Measurements from ENCODE around the gene PAN2.

Gene PAN2

DNA sequence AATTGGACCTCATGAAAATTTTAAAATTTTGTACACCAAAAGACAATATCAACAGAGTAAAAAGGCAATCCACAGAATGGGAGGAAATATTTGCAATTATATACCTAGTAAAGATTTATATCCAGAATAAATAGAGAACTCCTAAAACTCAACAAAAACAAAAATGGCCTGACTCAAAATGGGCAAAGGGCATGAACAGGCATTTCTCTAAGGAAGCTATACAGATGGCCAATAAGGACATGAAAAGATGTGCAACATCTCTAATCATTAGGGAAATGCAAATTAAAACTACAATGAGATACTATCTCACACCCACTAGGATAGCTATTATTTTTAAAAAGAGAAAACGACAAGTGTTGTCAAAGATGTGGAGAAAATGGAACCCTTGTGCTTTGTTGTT is 39.7 kb upstream of the PAN2 start:
- H3K9me3 ChIP-seq (ENCODE audit: insufficient read depth, low read length): peaks cover 11% of the 10 kb centered on the region; the same call in 1 of the 2 replicates
- DNase-seq (ENCODE audit: low read depth, low spot score): no peak
- H3K27me3 ChIP-seq (ENCODE audit: insufficient read depth, insufficient read length): no peaks in the 10 kb centered on the region
- TF ChIP-seq SUZ12 (IDR thresholded peaks at IDR 0.05; ENCODE audit: extremely low read depth, insufficient read depth, insufficient read length) (no peak), YY1 (IDR thresholded peaks at IDR 0.05; ENCODE audit: insufficient read depth, insufficient read length) (no peak), ZNF274 (IDR thresholded peaks at IDR 0.05; ENCODE audit: low read depth, low read length) (no peak)
- no peaks in the 10 kb centered on the region for H3K36me3 ChIP-seq (ENCODE audit: insufficient read depth, insufficient read length, low read length)
- H3K4me1 ChIP-seq (ENCODE audit: insufficient read depth, insufficient read length): no peaks in the 10 kb centered on the region
- H3K4me3 ChIP-seq (ENCODE audit: insufficient read length, low read depth): no peak overlapping the region
- H3K9ac ChIP-seq (ENCODE audit: insufficient read length, low read depth): no peak overlapping the region

DNA sequence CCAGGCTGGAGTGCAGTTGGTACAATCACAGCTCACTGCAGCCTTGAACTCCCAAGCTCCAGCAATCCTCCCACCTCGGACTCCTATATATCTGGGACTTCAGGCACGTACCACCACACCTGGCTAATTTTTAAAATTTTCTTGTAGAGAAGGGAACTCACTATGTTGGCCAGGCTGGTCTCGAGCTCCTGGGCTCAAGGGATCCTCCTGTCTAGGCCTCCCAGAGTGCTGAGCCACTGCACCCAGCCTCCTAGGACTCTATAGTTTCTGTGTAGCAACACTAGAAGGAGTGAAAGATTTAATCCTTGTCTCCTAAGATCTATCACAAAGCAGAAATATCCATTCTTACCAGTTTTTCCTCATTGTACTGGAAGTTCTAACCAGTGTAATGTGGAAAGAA is 33.1 kb upstream of the PAN2 start:
- TF ChIP-seq YY1 (IDR thresholded peaks at IDR 0.05; ENCODE audit: insufficient read depth, insufficient read length): no peak
- TF ChIP-seq SUZ12 (IDR thresholded peaks at IDR 0.05; ENCODE audit: extremely low read depth, insufficient read depth, insufficient read length): no peak
- Histone ChIP-seq H3K9ac (ENCODE audit: insufficient read length, low read depth) (no peak overlapping the region), H3K4me3 (ENCODE audit: insufficient read length, low read depth) (no peak overlapping the region), H3K4me1 (ENCODE audit: insufficient read depth, insufficient read length) (no peaks in the 10 kb centered on the region), H3K36me3 (ENCODE audit: insufficient read depth, insufficient read length, low read length) (no peaks in the 10 kb centered on the region), H3K9me3 (ENCODE audit: insufficient read depth, low read length) (no peaks in the 10 kb centered on the region), H3K27me3 (ENCODE audit: insufficient read depth, insufficient read length) (no peaks in the 10 kb centered on the region)
- DNase-seq (ENCODE audit: low read depth, low spot score): no peak

DNA sequence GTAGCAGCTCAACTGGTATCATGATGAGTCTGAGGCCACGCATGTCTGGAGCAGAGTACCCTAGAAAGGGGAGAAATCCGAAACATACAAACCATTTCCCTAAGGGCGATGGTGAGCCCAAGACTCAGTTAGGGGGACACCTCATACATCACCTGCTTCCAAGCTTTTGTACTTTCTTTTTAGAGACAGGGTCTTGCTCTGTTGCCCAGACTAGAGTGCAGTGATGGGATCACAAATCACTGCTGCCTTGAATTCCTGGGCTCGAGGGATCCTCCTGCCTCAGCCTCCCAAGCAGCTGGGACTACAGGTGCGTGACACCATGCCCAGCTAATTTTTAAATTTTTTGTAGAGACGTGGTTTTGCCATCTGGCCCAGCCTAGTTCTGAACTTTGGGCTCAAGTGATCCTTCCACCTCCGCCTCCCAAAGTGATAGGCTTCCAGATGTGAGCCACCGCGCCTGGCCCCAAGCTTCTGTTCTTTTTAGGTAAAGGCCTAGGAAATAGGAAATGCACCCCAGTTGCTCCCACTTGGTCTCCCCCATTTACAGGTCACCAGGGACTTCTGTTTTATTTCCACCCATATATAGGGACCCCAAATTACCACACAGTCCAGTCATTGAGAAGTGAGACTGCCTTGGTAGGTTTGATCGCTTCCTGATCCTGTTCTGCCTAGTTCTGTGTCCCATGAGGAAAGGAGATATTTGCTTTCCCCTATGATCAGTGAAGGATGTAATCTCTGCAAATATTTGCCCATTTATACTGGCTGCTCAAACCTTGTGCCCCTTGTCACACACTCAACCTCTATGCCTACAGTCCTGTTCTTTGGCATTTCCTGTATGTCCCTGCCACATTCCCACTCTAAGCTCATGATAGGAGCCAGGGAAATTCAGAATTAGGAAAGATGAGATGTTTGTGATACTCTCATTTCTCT is 28.6 kb upstream of the PAN2 start, which contains the start of gene APOF:
TSS of gene APOF (minus strand) at position 728 of the 930 bp plus-strand sequence. CDS start at position 616, 112 bp downstream.
- no peak for DNase-seq (ENCODE audit: low read depth, low spot score)
- H3K9me3 ChIP-seq (ENCODE audit: insufficient read depth, low read length): no peaks in the 10 kb centered on the region
- H3K4me1 ChIP-seq (ENCODE audit: insufficient read depth, insufficient read length): peaks cover 2% of the 10 kb centered on the region
- H3K27me3 ChIP-seq (ENCODE audit: insufficient read depth, insufficient read length): peaks cover 5% of the 10 kb centered on the region
- H3K4me3 ChIP-seq (ENCODE audit: insufficient read length, low read depth): no peak within 1 kb of the TSS
- H3K36me3 ChIP-seq (ENCODE audit: insufficient read depth, insufficient read length, low read length): no peaks in the 10 kb centered on the region
- H3K9ac ChIP-seq (ENCODE audit: insufficient read length, low read depth): no peak within 1 kb of the TSS
- TF ChIP-seq ZNF274 (IDR thresholded peaks at IDR 0.05; ENCODE audit: low read depth, low read length): no peak
- no peak for TF ChIP-seq YY1 (IDR thresholded peaks at IDR 0.05; ENCODE audit: insufficient read depth, insufficient read length)
- TF ChIP-seq SUZ12 (IDR thresholded peaks at IDR 0.05; ENCODE audit: extremely low read depth, insufficient read depth, insufficient read length): no peak

DNA sequence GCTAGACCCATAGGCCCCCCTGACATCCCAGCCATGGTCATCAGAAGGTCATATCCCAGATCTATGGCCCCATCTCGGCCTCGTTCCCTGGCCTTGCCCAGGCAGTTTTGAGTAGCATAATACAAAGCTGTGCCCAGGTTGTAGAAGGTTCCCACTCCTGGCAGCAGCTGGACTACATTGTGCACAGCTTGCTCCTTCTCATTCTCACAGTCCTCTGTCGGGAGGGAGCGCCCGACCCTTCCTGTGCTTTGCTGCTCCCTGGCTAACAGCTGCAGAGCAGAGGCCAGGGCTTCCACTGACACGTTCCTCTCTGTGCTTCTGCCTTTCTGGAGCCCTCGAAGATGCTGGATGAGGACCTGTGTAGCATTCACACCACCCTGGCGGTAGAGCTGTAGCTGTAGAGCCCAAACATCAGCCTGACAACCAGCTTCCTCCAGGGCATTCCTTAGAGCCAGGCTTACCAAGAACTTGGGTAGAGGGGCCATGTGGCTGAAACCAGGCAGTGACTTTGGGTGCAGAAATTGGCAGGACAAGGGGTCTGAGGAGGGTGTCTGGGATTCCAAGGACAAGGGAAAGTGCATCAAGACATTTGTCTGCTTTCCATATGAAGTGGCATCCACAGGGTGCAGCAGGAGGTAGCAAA is 27.8 kb upstream of the PAN2 start:
- no peak overlapping the region for H3K4me3 ChIP-seq (ENCODE audit: insufficient read length, low read depth)
- H3K9me3 ChIP-seq (ENCODE audit: insufficient read depth, low read length): no peaks in the 10 kb centered on the region
- peak overlapping the region; percentile 79 for H3K9ac ChIP-seq (ENCODE audit: insufficient read length, low read depth)
- peaks cover 5% of the 10 kb centered on the region for H3K27me3 ChIP-seq (ENCODE audit: insufficient read depth, insufficient read length)
- peaks cover 2% of the 10 kb centered on the region for H3K4me1 ChIP-seq (ENCODE audit: insufficient read depth, insufficient read length)
- peaks cover 1% of the 10 kb centered on the region for H3K36me3 ChIP-seq (ENCODE audit: insufficient read depth, insufficient read length, low read length)
- no peak for DNase-seq (ENCODE audit: low read depth, low spot score)
- TF ChIP-seq ZNF274 (IDR thresholded peaks at IDR 0.05; ENCODE audit: low read depth, low read length): no peak
- TF ChIP-seq SUZ12 (IDR thresholded peaks at IDR 0.05; ENCODE audit: extremely low read depth, insufficient read depth, insufficient read length): no peak
- no peak for TF ChIP-seq YY1 (IDR thresholded peaks at IDR 0.05; ENCODE audit: insufficient read depth, insufficient read length)

DNA sequence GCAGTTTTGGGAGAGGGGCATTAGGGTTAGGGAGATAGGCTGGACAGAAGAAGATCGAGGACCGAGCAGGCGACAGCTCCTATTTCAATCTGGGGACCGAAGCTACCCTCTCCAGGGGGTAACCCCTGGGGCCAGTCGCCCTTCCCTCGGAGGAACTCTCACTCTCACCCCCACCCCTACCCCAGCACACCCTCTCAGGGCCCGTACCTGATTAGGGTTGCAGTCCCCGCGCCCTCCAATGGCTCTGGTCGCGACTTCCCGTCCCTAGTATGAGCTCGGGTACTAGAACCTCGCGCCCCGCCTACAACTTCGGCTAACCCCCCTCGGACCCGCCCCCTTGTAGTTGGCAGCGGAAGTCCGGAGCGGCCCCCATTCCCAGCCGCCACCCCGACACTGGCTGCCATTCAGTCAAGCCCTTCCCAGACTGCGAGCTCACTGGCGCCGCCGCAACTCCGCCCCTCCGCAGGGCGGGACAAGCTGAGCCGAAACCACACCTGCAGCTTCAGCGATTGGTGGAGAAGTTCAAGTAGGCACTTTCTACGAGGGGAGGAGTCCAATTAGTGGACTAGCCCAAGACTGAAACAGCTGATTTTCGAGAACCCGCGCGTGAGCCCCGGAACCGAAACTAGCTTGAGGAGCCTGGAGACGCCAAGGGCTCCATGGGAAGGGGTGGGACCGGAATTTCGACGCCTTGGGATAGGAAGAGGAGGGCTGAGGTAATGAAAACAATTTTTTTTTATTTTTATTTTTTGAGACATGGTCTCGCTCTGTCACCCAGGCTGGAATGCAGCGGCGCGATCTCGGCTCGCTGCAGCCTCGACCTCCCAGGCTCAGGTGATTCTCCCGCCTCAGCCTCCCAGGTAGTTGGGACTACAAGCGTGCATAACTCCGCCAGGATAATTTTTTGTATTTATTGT is 26.3 kb upstream of the PAN2 start, which contains the start of gene STAT2:
TSS of gene STAT2 (minus strand) at position 257 of the 917 bp plus-strand sequence. CDS start 3,536 bp downstream, outside the sequence.
- Histone ChIP-seq H3K4me3 (ENCODE audit: insufficient read length, low read depth) (peak within 1 kb of the TSS; percentile 87), H3K4me1 (ENCODE audit: insufficient read depth, insufficient read length) (peaks cover 2% of the 10 kb centered on the region), H3K9ac (ENCODE audit: insufficient read length, low read depth) (peak within 1 kb of the TSS; percentile 93), H3K36me3 (ENCODE audit: insufficient read depth, insufficient read length, low read length) (peaks cover 16% of the 10 kb centered on the region), H3K27me3 (ENCODE audit: insufficient read depth, insufficient read length) (peaks cover 5% of the 10 kb centered on the region), H3K9me3 (ENCODE audit: insufficient read depth, low read length) (no peaks in the 10 kb centered on the region)
- peak; percentile 99 for DNase-seq (ENCODE audit: low read depth, low spot score)
- peak; percentile 13 for TF ChIP-seq YY1 (IDR thresholded peaks at IDR 0.05; ENCODE audit: insufficient read depth, insufficient read length)
- no peak for TF ChIP-seq ZNF274 (IDR thresholded peaks at IDR 0.05; ENCODE audit: low read depth, low read length)

DNA sequence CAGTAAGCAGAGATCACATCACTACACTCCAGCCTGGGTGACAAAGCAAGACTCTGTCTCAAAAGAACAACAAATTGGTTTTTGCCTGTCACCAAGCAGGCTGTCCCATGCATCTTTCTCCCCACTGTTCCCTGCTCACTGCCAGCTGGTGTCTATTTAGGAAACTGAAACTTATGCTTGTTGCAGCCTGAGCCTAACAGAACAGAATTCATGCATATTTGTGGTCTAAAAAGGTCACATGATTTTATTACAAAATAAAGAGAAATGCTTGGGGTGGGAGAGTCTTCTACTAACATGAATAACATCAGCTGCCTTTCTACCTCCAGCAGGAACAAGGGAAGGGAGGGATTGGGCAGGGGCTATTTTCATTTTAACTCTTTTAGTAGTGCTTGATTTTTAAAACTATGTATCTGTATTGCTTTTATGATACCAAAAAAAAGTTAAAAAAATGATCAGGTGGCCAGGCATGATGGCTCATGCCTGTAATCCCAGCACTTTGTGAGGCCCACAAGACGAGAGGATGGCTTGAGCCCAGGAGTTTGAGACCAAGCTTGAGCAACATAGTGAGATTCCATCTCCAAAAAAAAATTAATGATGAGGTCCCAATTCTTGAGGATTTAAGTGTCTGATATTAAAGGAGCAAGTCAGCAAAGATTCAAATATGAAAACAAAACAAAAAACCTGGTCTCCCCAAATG is 25.2 kb upstream of the PAN2 start:
- H3K4me1 ChIP-seq (ENCODE audit: insufficient read depth, insufficient read length): peaks cover 2% of the 10 kb centered on the region
- TF ChIP-seq SUZ12 (IDR thresholded peaks at IDR 0.05; ENCODE audit: extremely low read depth, insufficient read depth, insufficient read length) (no peak), ZNF274 (IDR thresholded peaks at IDR 0.05; ENCODE audit: low read depth, low read length) (no peak), YY1 (IDR thresholded peaks at IDR 0.05; ENCODE audit: insufficient read depth, insufficient read length) (no peak)
- no peaks in the 10 kb centered on the region for H3K9me3 ChIP-seq (ENCODE audit: insufficient read depth, low read length)
- peak overlapping the region; percentile 87 for H3K4me3 ChIP-seq (ENCODE audit: insufficient read length, low read depth)
- peaks cover 5% of the 10 kb centered on the region for H3K27me3 ChIP-seq (ENCODE audit: insufficient read depth, insufficient read length)
- no peak for DNase-seq (ENCODE audit: low read depth, low spot score)
- peak overlapping the region; percentile 93 for H3K9ac ChIP-seq (ENCODE audit: insufficient read length, low read depth)
- H3K36me3 ChIP-seq (ENCODE audit: insufficient read depth, insufficient read length, low read length): peaks cover 28% of the 10 kb centered on the region

All from NT2/D1 (cell line).